Measurements from ENCODE around the gene PRRX2.

PRRX2 gene

DNA sequence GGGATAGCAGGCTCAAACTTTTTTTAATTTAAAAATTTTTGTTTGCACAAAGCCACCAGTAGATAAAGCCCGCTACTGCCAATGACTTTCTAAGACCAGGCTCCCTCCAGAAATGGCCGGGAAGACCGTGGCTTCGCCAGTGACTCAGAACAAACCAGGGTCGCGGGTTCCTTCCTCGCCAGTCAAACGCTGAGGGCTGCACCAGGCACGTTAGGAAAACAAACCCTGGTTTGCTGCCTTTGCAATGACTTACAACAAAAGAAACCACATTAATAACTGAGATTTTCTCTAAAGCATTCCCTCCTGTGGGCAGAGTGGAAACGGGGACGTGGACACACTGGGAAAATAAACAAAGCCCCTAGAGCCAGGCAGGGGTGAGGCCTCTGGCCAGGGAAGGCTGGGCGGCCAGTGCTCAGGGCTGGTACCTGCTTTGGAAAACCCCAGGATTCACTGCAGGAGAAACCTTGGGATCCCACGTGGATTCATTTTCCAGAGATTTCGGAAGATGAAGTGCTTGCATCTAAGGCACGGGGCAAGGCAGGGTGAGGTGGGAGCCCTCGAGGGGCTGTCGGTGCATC lies 3.8 kb downstream of the PRRX2 start:
- TF ChIP-seq, protein P1, sequence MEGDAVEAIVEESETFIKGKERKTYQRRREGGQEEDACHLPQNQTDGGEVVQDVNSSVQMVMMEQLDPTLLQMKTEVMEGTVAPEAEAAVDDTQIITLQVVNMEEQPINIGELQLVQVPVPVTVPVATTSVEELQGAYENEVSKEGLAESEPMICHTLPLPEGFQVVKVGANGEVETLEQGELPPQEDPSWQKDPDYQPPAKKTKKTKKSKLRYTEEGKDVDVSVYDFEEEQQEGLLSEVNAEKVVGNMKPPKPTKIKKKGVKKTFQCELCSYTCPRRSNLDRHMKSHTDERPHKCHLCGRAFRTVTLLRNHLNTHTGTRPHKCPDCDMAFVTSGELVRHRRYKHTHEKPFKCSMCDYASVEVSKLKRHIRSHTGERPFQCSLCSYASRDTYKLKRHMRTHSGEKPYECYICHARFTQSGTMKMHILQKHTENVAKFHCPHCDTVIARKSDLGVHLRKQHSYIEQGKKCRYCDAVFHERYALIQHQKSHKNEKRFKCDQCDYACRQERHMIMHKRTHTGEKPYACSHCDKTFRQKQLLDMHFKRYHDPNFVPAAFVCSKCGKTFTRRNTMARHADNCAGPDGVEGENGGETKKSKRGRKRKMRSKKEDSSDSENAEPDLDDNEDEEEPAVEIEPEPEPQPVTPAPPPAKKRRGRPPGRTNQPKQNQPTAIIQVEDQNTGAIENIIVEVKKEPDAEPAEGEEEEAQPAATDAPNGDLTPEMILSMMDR (IDR thresholded peaks at IDR 0.05; ENCODE audit: unreplicated experiment in 3 of 3), result no peak
- H3K27me3 Mint-ChIP-seq (ENCODE audit: low read depth), result peaks cover 77% of the 10 kb centered on the region
- H3K27ac Mint-ChIP-seq, result no peak overlapping the region
- no peaks in the 10 kb centered on the region for H3K9me3 Mint-ChIP-seq
- H3K36me3 Mint-ChIP-seq (ENCODE audit: low read depth), result no peaks in the 10 kb centered on the region
- peaks cover 8% of the 10 kb centered on the region for H3K4me1 Mint-ChIP-seq
- H3K4me3 Mint-ChIP-seq, result no peak overlapping the region

DNA sequence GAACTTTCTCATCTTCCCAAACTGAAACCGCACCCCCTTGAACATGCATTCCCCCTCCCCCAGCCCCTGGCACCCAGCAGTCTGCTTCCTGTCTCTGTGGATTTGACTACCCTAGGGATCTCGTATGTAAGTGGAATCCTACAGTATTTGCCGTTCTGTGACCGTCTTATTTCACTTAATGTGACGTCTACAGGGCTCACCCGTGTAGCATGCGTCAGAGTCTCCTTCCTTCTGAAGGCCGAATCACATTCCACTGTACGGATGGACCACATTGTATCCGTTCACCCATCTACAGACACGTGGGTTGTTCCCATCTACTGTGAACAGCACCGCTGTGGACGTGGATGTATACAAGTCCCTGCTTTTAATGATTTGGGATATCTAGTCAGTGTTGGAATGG lies 4.5 kb downstream of the PRRX2 start:
- no peaks in the 10 kb centered on the region for H3K9me3 Mint-ChIP-seq

DNA sequence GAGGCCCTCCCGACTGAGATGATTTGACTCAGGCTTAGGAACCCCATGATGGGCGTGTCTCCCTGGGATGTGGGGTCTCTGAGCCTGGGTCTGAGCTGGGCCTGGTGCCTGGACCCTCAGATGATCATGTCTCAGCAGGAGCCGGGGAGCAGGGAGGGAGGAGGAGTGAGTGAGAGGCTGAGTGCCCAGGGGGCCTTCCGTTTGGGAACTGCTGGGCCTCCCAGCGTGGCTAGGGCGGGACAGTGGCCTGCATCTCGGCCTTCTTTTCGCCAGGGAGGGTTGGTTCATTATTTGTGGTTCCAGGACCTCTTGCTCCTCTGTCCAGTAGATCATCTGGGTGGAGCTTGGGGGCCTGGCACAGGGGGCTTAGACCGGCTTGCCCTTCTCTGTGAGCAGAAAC lies 5.6 kb downstream of the PRRX2 start:
- H3K27ac Mint-ChIP-seq, result no peak overlapping the region
- no peaks in the 10 kb centered on the region for H3K36me3 Mint-ChIP-seq (ENCODE audit: low read depth)
- peaks cover 72% of the 10 kb centered on the region for H3K27me3 Mint-ChIP-seq (ENCODE audit: low read depth)
- H3K4me3 Mint-ChIP-seq, result no peak overlapping the region
- peaks cover 19% of the 10 kb centered on the region for H3K4me1 Mint-ChIP-seq
- TF ChIP-seq, protein P1 (IDR thresholded peaks at IDR 0.05; ENCODE audit: unreplicated experiment in 3 of 3), result no peak
- no peaks in the 10 kb centered on the region for H3K9me3 Mint-ChIP-seq

More for the DNA sequence above, 4.5 kb downstream of the PRRX2 start:
- peaks cover 13% of the 10 kb centered on the region for H3K4me1 Mint-ChIP-seq
- no peaks in the 10 kb centered on the region for H3K36me3 Mint-ChIP-seq (ENCODE audit: low read depth)
- no peak overlapping the region for H3K27ac Mint-ChIP-seq
- H3K27me3 Mint-ChIP-seq (ENCODE audit: low read depth), result peaks cover 76% of the 10 kb centered on the region
- TF ChIP-seq, protein P1 (IDR thresholded peaks at IDR 0.05; ENCODE audit: unreplicated experiment in 3 of 3), result no peak
- H3K4me3 Mint-ChIP-seq, result no peak overlapping the region

DNA sequence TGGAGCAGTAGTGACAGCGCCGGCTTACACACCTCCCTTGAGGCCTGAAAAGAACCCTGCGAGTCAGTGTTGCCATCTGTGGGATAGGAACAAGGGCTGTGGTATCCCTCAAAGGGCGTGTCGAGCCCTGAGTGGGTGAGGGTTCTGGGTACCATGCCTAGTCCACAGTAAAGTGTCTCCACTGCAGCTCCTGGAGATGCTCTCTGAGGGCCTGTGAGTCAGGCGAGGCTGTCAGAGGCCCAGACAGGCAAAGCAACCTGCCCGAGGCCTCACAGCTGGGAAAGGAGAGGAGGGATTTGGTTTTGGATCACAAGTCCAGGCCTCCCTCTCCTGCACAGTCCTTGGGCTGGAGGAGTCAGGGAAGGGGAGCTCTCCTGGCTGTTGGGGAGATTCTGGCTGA lies 6.1 kb downstream of the PRRX2 start:
- H3K4me3 Mint-ChIP-seq, result no peak overlapping the region
- peaks cover 22% of the 10 kb centered on the region for H3K4me1 Mint-ChIP-seq
- no peaks in the 10 kb centered on the region for H3K36me3 Mint-ChIP-seq (ENCODE audit: low read depth)
- TF ChIP-seq, protein P1 (IDR thresholded peaks at IDR 0.05; ENCODE audit: unreplicated experiment in 3 of 3), result no peak
- peaks cover 73% of the 10 kb centered on the region for H3K27me3 Mint-ChIP-seq (ENCODE audit: low read depth)
- no peaks in the 10 kb centered on the region for H3K9me3 Mint-ChIP-seq
- no peak overlapping the region for H3K27ac Mint-ChIP-seq

DNA sequence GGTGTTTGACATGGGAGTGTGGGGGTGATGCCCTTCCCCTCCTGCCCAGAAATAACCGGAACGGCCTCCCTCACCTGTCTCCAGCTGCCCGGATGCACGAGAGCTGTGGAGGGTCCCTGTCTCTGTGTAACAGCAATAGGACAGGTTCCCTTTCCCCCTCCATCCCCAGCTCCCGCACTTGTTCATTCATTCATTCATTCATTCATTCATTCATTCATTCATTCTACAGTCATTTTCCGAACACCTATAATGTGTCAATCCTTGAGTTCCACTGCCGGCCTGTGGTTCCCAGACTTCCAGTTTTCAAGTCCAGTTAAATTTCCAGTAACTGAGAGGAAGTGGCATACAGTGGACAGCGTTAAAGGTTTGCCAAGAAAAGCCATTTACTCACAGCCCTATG lies 7.3 kb downstream of the PRRX2 start:
- Mint-ChIP-seq H3K27me3 (ENCODE audit: low read depth) (peaks cover 70% of the 10 kb centered on the region), H3K9me3 (no peaks in the 10 kb centered on the region), H3K4me1 (peaks cover 31% of the 10 kb centered on the region), H3K36me3 (ENCODE audit: low read depth) (no peaks in the 10 kb centered on the region), H3K27ac (no peak overlapping the region), H3K4me3 (peak overlapping the region in 1 of 3 experiments; percentile 30)
- TF ChIP-seq, protein P1 (IDR thresholded peaks at IDR 0.05; ENCODE audit: unreplicated experiment in 3 of 3), result no peak

DNA sequence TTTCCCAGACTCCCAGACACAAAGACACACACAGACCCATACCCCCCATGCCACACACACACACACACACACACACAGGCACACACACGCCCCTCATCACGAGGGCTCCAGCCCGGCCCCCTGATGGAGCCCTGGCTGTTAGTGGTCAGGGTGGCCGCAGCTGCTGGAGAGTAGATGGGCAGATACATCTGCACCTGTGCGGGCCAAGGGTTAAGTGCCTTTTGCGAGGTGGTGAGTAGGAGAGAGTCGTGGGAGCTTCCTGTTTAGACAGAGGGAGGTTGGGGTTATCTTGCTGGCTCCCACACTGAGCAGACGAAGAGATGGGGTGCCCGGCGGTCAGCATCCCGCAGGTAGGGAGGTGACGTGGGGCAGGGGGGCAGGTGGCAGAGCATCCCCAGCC lies 8.2 kb downstream of the PRRX2 start:
- H3K4me3 Mint-ChIP-seq, result no peak overlapping the region

More for the DNA sequence above, 8.2 kb downstream of the PRRX2 start:
- H3K27ac Mint-ChIP-seq, result no peak overlapping the region
- H3K9me3 Mint-ChIP-seq, result no peaks in the 10 kb centered on the region
- peaks cover 37% of the 10 kb centered on the region for H3K4me1 Mint-ChIP-seq
- TF ChIP-seq, protein P1 (IDR thresholded peaks at IDR 0.05; ENCODE audit: unreplicated experiment in 3 of 3), result no peak
- H3K27me3 Mint-ChIP-seq (ENCODE audit: low read depth), result peaks cover 71% of the 10 kb centered on the region
- no peaks in the 10 kb centered on the region for H3K36me3 Mint-ChIP-seq (ENCODE audit: low read depth)
